Gastroesophageal sphincter (tissue), 4 donors: ENCODE results near the gene ABCA7. TPM values are rescaled to one million over a fixed set of nuclear protein-coding genes. Genes with fewer than 3 reads are reported as not detected.

Experiments
- ATAC-seq: fragments of 150-250 bp; one replicate; pipeline ENCODE4 v1.9.1; 2016; ENCODE audit warnings: mild to moderate bottlenecking, moderate library complexity
- H3K27ac ChIP-seq, 4 donors: fragments of 200-600 bp; sonication (generic) in 3 of 4; 1 replicate in 3 of 4; 2 replicates in 1 of 4; pipeline ENCODE4 v1.5.1; 2016 to 2019
- H3K27me3 ChIP-seq: fragments of 200-600 bp; sonication (generic); one replicate; pipeline ENCODE4 v1.5.1; 2019
- H3K36me3 ChIP-seq, 2 donors: fragments of 200-600 bp; sonication (generic); one replicate each; pipeline ENCODE4 v1.5.1; 2019; ENCODE audit warnings: control low read depth in 1 of 2
- H3K4me1 ChIP-seq, 3 donors: fragments of 200-600 bp; sonication (generic); 1 replicate in 2 of 3; 2 replicates in 1 of 3; pipeline ENCODE4 v1.5.1; 2016 to 2019; ENCODE audit warnings: control low read depth in 2 of 3
- H3K4me3 ChIP-seq, 2 donors: fragments of 200-600 bp; sonication (generic); one replicate each; pipeline ENCODE4 v1.5.1; 2019; ENCODE audit warnings: mild to moderate bottlenecking in 1 of 2, moderate library complexity in 1 of 2
- H3K9me3 ChIP-seq, 3 donors: fragments of 200-600 bp; sonication (generic); one replicate each; pipeline ENCODE4 v1.5.1; 2017 to 2019; ENCODE audit warnings: control low read depth in 2 of 3
- EP300 ChIP-seq: sonication (generic); formaldehyde crosslinking; IDR thresholded peaks from one replicate; pipeline ENCODE4 v1.6.1; 2017; ENCODE audit warnings: antibody characterized with exemption, mild to moderate bottlenecking
- POLR2A ChIP-seq, 2 donors: fragments of 450-650 bp; IDR thresholded peaks; one replicate each; pipeline ENCODE4 v1.6.1; 2017; ENCODE audit warnings: antibody characterized with exemption in 2 of 2, mild to moderate bottlenecking in 2 of 2, moderate library complexity in 1 of 2
- POLR2AphosphoS5 ChIP-seq: sonication (generic); formaldehyde crosslinking; IDR thresholded peaks from one replicate; pipeline ENCODE4 v1.6.1; 2017; ENCODE audit warnings: antibody characterized with exemption
- WGBS, 2 donors: methylation state at CpG; one replicate each; pipeline ENCODE4 v1.1.5; 2018; ENCODE audit warnings: low coverage in 1 of 2; 5-methylcytosine and 5-hydroxymethylcytosine counted together
- total RNA-seq, 4 donors: library from RNA; depleted of rRNA; stranded (reverse); fragments of >200 nt; gene quantifications; one replicate each; pipeline ENCODE4 v1.1.0, GENCODE V29; 2016
- TF ChIP-seq, protein P1 (sequence below), 4 experiments: fragments of 200-600 bp in 2 of 4; fragments of 450-650 bp in 2 of 4; sonication (generic) in 1 of 4; IDR thresholded peaks; one replicate each; pipeline ENCODE4 v1.5.1; 2017 to 2019; ENCODE audit warnings: antibody characterized with exemption in 4 of 4, mild to moderate bottlenecking in 2 of 4, moderate library complexity in 2 of 4

Gene ABCA7
- total RNA-seq, 4 donors from 2014 or later, result 3.9 to 14.3 (median 6.4) TPM

DNA sequence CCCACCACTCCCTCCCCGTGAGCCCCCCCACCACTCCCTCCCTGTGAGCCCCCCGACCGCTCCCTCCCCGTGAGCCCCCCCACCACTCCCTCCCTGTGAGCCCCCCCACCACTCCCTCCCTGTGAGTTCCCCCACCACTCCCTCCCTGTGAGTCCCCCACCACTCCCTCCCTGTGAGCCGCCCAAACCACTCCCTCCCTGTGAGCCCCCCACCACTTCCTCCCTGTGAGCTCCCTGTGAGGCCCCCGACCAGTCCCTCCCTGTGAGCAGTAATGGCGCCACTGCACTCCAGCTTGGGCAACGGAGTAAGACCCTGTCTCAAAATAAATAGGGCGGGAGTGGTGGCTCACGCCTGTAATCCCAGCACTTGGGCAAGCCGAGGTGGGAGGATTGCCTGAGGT is 9.9 kb downstream of the ABCA7 start:
- Histone ChIP-seq H3K4me3 (no peak overlapping the region), H3K27ac (no peak overlapping the region), H3K4me1 (no peaks in the 10 kb centered on the region), H3K36me3 (peaks cover 0 to 16% of the 10 kb centered on the region in 2 donors), H3K9me3 (peaks cover 0 to 4% (median 0%) of the 10 kb centered on the region in 3 donors), H3K27me3 (no peaks in the 10 kb centered on the region)
- TF ChIP-seq POLR2A (IDR thresholded peaks at IDR 0.05) (no peak), POLR2AphosphoS5 (no peak), EP300 (no peak)
- TF ChIP-seq, protein P1, sequence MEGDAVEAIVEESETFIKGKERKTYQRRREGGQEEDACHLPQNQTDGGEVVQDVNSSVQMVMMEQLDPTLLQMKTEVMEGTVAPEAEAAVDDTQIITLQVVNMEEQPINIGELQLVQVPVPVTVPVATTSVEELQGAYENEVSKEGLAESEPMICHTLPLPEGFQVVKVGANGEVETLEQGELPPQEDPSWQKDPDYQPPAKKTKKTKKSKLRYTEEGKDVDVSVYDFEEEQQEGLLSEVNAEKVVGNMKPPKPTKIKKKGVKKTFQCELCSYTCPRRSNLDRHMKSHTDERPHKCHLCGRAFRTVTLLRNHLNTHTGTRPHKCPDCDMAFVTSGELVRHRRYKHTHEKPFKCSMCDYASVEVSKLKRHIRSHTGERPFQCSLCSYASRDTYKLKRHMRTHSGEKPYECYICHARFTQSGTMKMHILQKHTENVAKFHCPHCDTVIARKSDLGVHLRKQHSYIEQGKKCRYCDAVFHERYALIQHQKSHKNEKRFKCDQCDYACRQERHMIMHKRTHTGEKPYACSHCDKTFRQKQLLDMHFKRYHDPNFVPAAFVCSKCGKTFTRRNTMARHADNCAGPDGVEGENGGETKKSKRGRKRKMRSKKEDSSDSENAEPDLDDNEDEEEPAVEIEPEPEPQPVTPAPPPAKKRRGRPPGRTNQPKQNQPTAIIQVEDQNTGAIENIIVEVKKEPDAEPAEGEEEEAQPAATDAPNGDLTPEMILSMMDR (IDR thresholded peaks at IDR 0.05), result no peak
- no peak for ATAC-seq
- 36% methylated on average over 3 of the region's 11 CpGs; no CpG with 5 or more reads in 1 of the 2 donors for WGBS, 2 donors

DNA sequence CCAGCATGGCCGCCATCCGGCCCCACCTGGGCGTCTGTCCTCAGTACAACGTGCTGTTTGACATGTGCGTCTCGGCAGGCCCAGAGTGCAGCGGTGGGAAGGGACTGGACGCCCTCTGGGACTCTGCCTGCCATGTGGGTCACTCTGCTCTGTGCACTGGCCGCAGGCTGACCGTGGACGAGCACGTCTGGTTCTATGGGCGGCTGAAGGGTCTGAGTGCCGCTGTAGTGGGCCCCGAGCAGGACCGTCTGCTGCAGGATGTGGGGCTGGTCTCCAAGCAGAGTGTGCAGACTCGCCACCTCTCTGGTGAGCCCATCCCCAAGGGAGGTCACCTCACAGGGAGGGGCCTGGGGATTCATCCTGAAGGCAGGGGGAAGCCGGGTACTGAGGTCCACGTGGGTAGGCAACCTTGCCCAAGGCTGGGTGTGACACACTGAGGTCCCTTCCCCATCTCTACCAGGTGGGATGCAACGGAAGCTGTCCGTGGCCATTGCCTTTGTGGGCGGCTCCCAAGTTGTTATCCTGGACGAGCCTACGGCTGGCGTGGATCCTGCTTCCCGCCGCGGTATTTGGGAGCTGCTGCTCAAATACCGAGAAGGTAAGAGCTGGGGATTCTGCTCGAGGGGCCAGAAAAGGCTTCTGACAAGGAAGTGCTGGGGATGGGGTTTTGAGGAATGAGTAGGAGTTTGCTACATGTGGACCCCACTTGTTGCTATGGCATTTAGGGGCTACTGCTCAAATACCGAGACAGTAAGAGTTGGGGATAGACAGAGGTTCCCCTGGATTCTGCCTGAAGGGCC is 11.3 kb downstream of the ABCA7 start:
- peaks cover 0 to 16% (median 0%) of the 10 kb centered on the region in 3 donors for H3K9me3 ChIP-seq
- H3K36me3 ChIP-seq, result peaks cover 0 to 26% of the 10 kb centered on the region in 2 donors
- TF ChIP-seq POLR2AphosphoS5 (no peak), EP300 (no peak), POLR2A (IDR thresholded peaks at IDR 0.05) (no peak)
- TF ChIP-seq, protein P1 (IDR thresholded peaks at IDR 0.05), result no peak
- no peak overlapping the region for H3K4me3 ChIP-seq
- no peaks in the 10 kb centered on the region for H3K27me3 ChIP-seq
- ATAC-seq, result no peak
- 73 to 84% methylated on average over 2 to 7 of the region's 31 CpGs for WGBS, 2 donors
- no peaks in the 10 kb centered on the region for H3K4me1 ChIP-seq
- no peak overlapping the region for H3K27ac ChIP-seq

DNA sequence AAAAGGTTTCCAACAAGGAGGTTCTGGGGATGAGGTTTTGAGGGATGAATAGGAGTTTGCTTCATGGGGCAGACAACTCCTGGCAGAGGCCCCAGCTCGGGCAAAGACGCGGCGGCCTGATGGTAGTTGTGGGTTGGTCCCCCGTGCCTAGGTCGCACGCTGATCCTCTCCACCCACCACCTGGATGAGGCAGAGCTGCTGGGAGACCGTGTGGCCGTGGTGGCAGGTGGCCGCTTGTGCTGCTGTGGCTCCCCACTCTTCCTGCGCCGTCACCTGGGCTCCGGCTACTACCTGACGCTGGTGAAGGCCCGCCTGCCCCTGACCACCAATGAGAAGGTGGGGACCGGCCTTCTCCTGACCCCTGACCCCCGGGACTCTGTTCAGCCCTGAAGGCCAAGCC is 11.9 kb downstream of the ABCA7 start:
- peaks cover 0 to 26% of the 10 kb centered on the region in 2 donors for H3K36me3 ChIP-seq
- TF ChIP-seq, protein P1 (IDR thresholded peaks at IDR 0.05), result no peak
- TF ChIP-seq POLR2A (IDR thresholded peaks at IDR 0.05) (no peak), POLR2AphosphoS5 (no peak), EP300 (no peak)
- no peak overlapping the region for H3K27ac ChIP-seq
- no peak overlapping the region for H3K4me3 ChIP-seq
- no peaks in the 10 kb centered on the region for H3K4me1 ChIP-seq
- no peak for ATAC-seq
- H3K9me3 ChIP-seq, result peaks cover 0 to 22% (median 0%) of the 10 kb centered on the region in 3 donors
- no peaks in the 10 kb centered on the region for H3K27me3 ChIP-seq
- WGBS, 2 donors, result 0% methylated on average over 1 of the region's 17 CpGs; no CpG with 5 or more reads in 1 of the 2 donors

DNA sequence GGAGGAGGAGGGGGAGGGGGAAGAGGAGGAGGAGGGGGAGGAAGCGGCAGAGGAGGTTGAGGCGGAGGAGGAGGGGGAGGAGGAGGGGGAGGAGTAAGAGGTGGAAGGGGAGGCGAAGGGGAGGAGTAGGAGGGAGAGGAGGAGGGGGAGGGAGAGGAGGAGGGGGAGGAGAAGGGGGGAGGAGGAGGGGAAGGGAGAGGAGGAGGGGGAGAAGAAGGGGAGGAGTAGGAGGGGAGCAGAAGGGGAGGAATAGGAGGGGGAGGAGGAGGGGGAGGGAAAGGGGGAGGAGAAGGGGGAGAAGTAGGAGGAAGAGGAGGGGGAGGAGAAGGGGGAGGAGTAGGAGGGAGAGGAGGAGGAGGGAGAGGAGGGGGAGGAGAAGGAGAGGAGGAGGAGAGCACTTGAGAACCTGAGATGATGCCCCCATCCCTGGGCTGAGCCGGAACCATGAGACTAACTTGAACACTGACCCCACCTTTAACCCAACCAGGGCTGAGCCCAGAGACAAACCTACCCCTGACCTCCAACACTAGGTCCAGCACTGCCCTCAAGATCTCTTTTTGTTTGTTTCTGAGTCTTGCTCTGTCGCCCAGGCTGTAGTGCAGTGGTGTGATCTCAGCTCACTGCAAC is 12.6 kb downstream of the ABCA7 start:
- no peak for ATAC-seq
- H3K9me3 ChIP-seq, result peaks cover 0 to 29% (median 0%) of the 10 kb centered on the region in 3 donors
- 62 to 83% methylated on average over 1 to 2 of the region's 5 CpGs for WGBS, 2 donors
- no peak overlapping the region for H3K4me3 ChIP-seq
- H3K27me3 ChIP-seq, result no peaks in the 10 kb centered on the region
- H3K27ac ChIP-seq, result no peak overlapping the region
- no peaks in the 10 kb centered on the region for H3K4me1 ChIP-seq
- TF ChIP-seq, protein P1 (IDR thresholded peaks at IDR 0.05), result no peak
- no peak for TF ChIP-seq EP300
- no peak for TF ChIP-seq POLR2A (IDR thresholded peaks at IDR 0.05)
- no peak for TF ChIP-seq POLR2AphosphoS5
- H3K36me3 ChIP-seq, result peaks cover 0 to 31% of the 10 kb centered on the region in 2 donors
